ENCODE data around the gene RCSD1.

RCSD1 gene

GRCh38 chr1:167658574-167659328, 28.7 kb downstream of the RCSD1 start:
- TF ChIP-seq CTCF (IDR thresholded peaks at IDR 0.05; ENCODE audit: insufficient read depth, low read depth, low read length, missing control alignments): no peak
- no peak overlapping the region for H3K4me3 ChIP-seq (ENCODE audit: low read length)

GRCh38 chr1:167659450-167659849, 29.4 kb downstream of the RCSD1 start:
- no peak for TF ChIP-seq CTCF (IDR thresholded peaks at IDR 0.05; ENCODE audit: insufficient read depth, low read depth, low read length, missing control alignments)
- DNase-seq (ENCODE audit: low read depth): no peak
- H3K4me3 ChIP-seq (ENCODE audit: low read length): no peak overlapping the region

More at GRCh38 chr1:167658574-167659328, 28.7 kb downstream of the RCSD1 start:
- DNase-seq (ENCODE audit: low read depth): no peak

GRCh38 chr1:167659881-167660280, 29.8 kb downstream of the RCSD1 start:
- TF ChIP-seq CTCF (IDR thresholded peaks at IDR 0.05; ENCODE audit: insufficient read depth, low read depth, low read length, missing control alignments): no peak
- DNase-seq (ENCODE audit: low read depth): no peak
- H3K4me3 ChIP-seq (ENCODE audit: low read length): no peak overlapping the region

- TF ChIP-seq CTCF (IDR thresholded peaks at IDR 0.05; ENCODE audit: insufficient read depth, low read depth, low read length, missing control alignments): no peak
- peak; percentile 92 for DNase-seq (ENCODE audit: low read depth)
- no peak overlapping the region for H3K4me3 ChIP-seq (ENCODE audit: low read length)
These were observed 31.7 kb downstream of the RCSD1 start for GRCh38 chr1:167661527-167662426.

GRCh38 chr1:167663002-167663772, 33.2 kb downstream of the RCSD1 start:
- no peak for TF ChIP-seq CTCF (IDR thresholded peaks at IDR 0.05; ENCODE audit: insufficient read depth, low read depth, low read length, missing control alignments)
- no peak overlapping the region for H3K4me3 ChIP-seq (ENCODE audit: low read length)
- peak; percentile 91 for DNase-seq (ENCODE audit: low read depth)

- no peak for TF ChIP-seq CTCF (IDR thresholded peaks at IDR 0.05; ENCODE audit: insufficient read depth, low read depth, low read length, missing control alignments)
- peak; percentile 59 for DNase-seq (ENCODE audit: low read depth)
- no peak overlapping the region for H3K4me3 ChIP-seq (ENCODE audit: low read length)
These were observed 35.4 kb downstream of the RCSD1 start for GRCh38 chr1:167665469-167665868.
